ENCODE data around the gene CLCNKA.

DNA sequence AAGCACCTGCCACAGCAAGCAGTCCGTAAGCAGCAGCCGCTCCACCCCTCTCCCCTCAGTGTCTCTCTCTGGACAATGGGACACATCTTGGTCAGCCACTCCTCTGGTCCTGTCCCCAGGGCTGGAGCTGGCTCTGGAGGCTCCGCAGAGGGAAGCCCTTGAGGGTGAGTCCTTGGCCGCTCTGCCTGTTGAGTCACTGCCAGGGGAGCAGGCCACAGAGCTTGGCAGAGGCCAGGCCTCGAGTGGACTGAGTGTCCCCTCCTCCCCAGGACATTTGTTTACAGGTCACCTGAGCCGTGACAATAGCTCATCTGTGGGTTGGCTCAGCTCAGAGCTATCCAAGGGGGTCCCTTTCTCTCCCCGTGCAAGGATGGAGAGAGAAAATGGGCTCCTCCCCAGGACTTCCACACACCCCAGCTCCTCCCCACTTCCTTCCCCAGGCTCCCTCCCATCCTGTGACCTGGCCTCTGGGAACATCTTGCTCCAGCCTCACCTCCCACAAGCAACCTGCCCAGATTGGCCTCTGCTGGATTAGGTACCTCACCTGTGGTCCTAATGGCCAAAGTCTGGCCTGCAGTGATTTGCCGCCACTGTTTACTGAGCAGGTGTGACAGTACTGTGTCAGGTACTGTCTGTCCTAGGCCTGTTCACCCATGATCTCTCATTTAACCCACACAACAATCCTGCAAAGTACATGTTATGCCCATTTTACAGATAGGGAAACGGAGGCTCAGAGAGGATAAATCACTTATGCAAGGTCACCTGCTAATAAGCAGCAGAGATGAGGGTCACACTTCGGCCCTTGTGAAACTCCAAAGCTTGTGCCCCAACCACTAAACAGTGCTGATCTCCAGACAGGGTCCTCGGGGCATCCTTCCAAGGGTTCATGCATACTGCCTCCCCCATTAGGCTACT is 46.8 kb downstream of the CLCNKA start:
- TF ChIP-seq, protein P1, sequence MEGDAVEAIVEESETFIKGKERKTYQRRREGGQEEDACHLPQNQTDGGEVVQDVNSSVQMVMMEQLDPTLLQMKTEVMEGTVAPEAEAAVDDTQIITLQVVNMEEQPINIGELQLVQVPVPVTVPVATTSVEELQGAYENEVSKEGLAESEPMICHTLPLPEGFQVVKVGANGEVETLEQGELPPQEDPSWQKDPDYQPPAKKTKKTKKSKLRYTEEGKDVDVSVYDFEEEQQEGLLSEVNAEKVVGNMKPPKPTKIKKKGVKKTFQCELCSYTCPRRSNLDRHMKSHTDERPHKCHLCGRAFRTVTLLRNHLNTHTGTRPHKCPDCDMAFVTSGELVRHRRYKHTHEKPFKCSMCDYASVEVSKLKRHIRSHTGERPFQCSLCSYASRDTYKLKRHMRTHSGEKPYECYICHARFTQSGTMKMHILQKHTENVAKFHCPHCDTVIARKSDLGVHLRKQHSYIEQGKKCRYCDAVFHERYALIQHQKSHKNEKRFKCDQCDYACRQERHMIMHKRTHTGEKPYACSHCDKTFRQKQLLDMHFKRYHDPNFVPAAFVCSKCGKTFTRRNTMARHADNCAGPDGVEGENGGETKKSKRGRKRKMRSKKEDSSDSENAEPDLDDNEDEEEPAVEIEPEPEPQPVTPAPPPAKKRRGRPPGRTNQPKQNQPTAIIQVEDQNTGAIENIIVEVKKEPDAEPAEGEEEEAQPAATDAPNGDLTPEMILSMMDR (conservative IDR thresholded peaks at IDR 0.05; ENCODE audit: low read length), result no peak
- no peak for TF ChIP-seq EZH2phosphoT487 (IDR thresholded peaks at IDR 0.05; ENCODE audit: borderline replicate concordance, low read depth, low read length)
